WTC11 (cell line): ENCODE data around the gene DUSP22. TPM values are rescaled to one million over a fixed set of nuclear protein-coding genes. Genes with fewer than 3 reads are reported as not detected.

Experiments
- ATAC-seq: fragments of 200-7000 bp; cut with Tn5 transposase; 2 replicates; pipeline ENCODE4 v1.10.0; 2021; ENCODE audit warnings: mild to moderate bottlenecking, moderate library complexity
- CTCF ChIA-PET: fragments of 300-600 bp; sonication (Branson Sonifier 250); formaldehyde crosslinking; loops from one replicate; lab custom pipeline; 2021; ENCODE audit warnings: antibody characterized with exemption; lab: Charles Lee
- POLR2A ChIA-PET: fragments of 350-600 bp; sonication (Branson Sonifier 250); formaldehyde crosslinking; loops from one replicate; lab custom pipeline; 2021; ENCODE audit warnings: antibody characterized with exemption; lab: Charles Lee
- DNase-seq: peaks from one replicate; pipeline ENCODE4 v3.0.0; 2021; ENCODE audit warnings: low spot score
- H3K27ac Mint-ChIP-seq: 2 replicates; pipeline ENCODE4 v1.8.0; 2021; ENCODE audit warnings: mixed read lengths
- H3K27me3 Mint-ChIP-seq: 2 replicates; pipeline ENCODE4 v1.8.0; 2021; ENCODE audit warnings: low read depth, mild to moderate bottlenecking, moderate library complexity, mixed read lengths
- H3K36me3 Mint-ChIP-seq: 2 replicates; pipeline ENCODE4 v1.8.0; 2021; ENCODE audit warnings: mixed read lengths
- H3K4me1 Mint-ChIP-seq: 2 replicates; pipeline ENCODE4 v1.8.0; 2022; ENCODE audit warnings: mixed read lengths
- H3K4me3 Mint-ChIP-seq: 2 replicates; pipeline ENCODE4 v1.8.0; 2021; ENCODE audit warnings: mild to moderate bottlenecking, moderate library complexity, mixed read lengths
- H3K9me3 Mint-ChIP-seq: 2 replicates; pipeline ENCODE4 v1.8.0; 2021; ENCODE audit warnings: mixed read lengths
- CDX4 ChIP-seq: fragments of 250-450 bp; sonication (Bioruptor Pico); IDR thresholded peaks from 2 replicates; pipeline ENCODE4 v1.9.0; 2021; ENCODE audit warnings: moderate library complexity, mild to moderate bottlenecking, inconsistent platforms, borderline replicate concordance
- CREB1 ChIP-seq: sonication (generic); formaldehyde crosslinking; IDR thresholded peaks from 2 replicates; pipeline ENCODE4 v1.8.0; 2023; ENCODE audit warnings: mild to moderate bottlenecking, missing genetic modification reagents
- CTCF ChIP-seq: fragments of 200-600 bp; IDR thresholded peaks from 2 replicates; pipeline ENCODE4 v1.8.0; 2022; ENCODE audit warnings: antibody characterized with exemption
- ELF4 ChIP-seq: sonication (generic); formaldehyde crosslinking; IDR thresholded peaks from 2 replicates; pipeline ENCODE4 v1.8.1; 2022; ENCODE audit warnings: low read depth, mild to moderate bottlenecking, moderate library complexity, missing genetic modification reagents
- ERG ChIP-seq: fragments of 250-450 bp; sonication (Bioruptor Pico); IDR thresholded peaks from 2 replicates; pipeline ENCODE4 v1.8.0; 2021; ENCODE audit warnings: mild to moderate bottlenecking
- ESRRA ChIP-seq: sonication (generic); formaldehyde crosslinking; IDR thresholded peaks from 2 replicates; pipeline ENCODE4 v1.8.1; 2022; ENCODE audit warnings: mild to moderate bottlenecking, missing genetic modification reagents, borderline replicate concordance
- FOXK1 ChIP-seq: sonication (generic); formaldehyde crosslinking; IDR thresholded peaks from 2 replicates; pipeline ENCODE4 v1.8.0; 2022; ENCODE audit warnings: mild to moderate bottlenecking, moderate library complexity, missing genetic modification reagents
- GRHL2 ChIP-seq: fragments of 250-450 bp; sonication (Bioruptor Pico); IDR thresholded peaks from 2 replicates; pipeline ENCODE4 v1.8.0; 2022; ENCODE audit warnings: mild to moderate bottlenecking, moderate library complexity; ENCODE audit not compliant: insufficient replicate concordance, severe bottlenecking
- HMGXB4 ChIP-seq: sonication (generic); formaldehyde crosslinking; IDR thresholded peaks from 2 replicates; pipeline ENCODE4 v1.8.1; 2023; ENCODE audit warnings: mild to moderate bottlenecking, moderate library complexity, missing genetic modification reagents
- MAX ChIP-seq: sonication (generic); formaldehyde crosslinking; IDR thresholded peaks from 2 replicates; pipeline ENCODE4 v1.8.0; 2022; ENCODE audit warnings: mild to moderate bottlenecking, missing genetic modification reagents
- MLX ChIP-seq: sonication (generic); formaldehyde crosslinking; IDR thresholded peaks from 2 replicates; pipeline ENCODE4 v1.8.1; 2023; ENCODE audit warnings: mild to moderate bottlenecking, missing genetic modification reagents, moderate library complexity
- MXD4 ChIP-seq: fragments of 250-450 bp; sonication (Bioruptor Pico); IDR thresholded peaks from 2 replicates; pipeline ENCODE4 v1.8.0; 2021; ENCODE audit warnings: mild to moderate bottlenecking, moderate library complexity, borderline replicate concordance
- NFATC4 ChIP-seq: fragments of 250-450 bp; sonication (Bioruptor Pico); IDR thresholded peaks from 2 replicates; pipeline ENCODE4 v1.9.0; 2021; ENCODE audit warnings: mild to moderate bottlenecking
- SMAD3 ChIP-seq: sonication (generic); formaldehyde crosslinking; IDR thresholded peaks from 2 replicates; pipeline ENCODE4 v1.8.0; 2022; ENCODE audit warnings: missing genetic modification reagents, mild to moderate bottlenecking, borderline replicate concordance
- STAT6 ChIP-seq: sonication (generic); formaldehyde crosslinking; conservative IDR thresholded peaks from 2 replicates; pipeline ENCODE4 v1.8.1; 2023; ENCODE audit warnings: mild to moderate bottlenecking, low read depth, missing genetic modification reagents, moderate library complexity
- USF1 ChIP-seq: sonication (generic); formaldehyde crosslinking; IDR thresholded peaks from 2 replicates; pipeline ENCODE4 v1.8.0; 2022; ENCODE audit warnings: mild to moderate bottlenecking, missing genetic modification reagents
- ZBTB43 ChIP-seq: sonication (generic); formaldehyde crosslinking; IDR thresholded peaks from 2 replicates; pipeline ENCODE4 v1.8.1; 2023; ENCODE audit warnings: mild to moderate bottlenecking, missing genetic modification reagents
- ZNF138 ChIP-seq: sonication (generic); formaldehyde crosslinking; conservative IDR thresholded peaks from 2 replicates; pipeline ENCODE4 v1.8.1; 2022; ENCODE audit warnings: mild to moderate bottlenecking, moderate library complexity, missing genetic modification reagents
- ZNF512 ChIP-seq: sonication (generic); formaldehyde crosslinking; IDR thresholded peaks from 2 replicates; pipeline ENCODE4 v1.8.1; 2022; ENCODE audit warnings: missing genetic modification reagents, borderline replicate concordance
- total RNA-seq: library from RNA; stranded (reverse); gene quantifications from 3 replicates; pipeline ENCODE4 v1.2.3, GENCODE V29; 2021

Gene DUSP22
- total RNA-seq, 1 experiment from 2014 or later, result 38.5 TPM

GRCh38 chr6:322940-323729, 30.8 kb downstream of the DUSP22 start (continued):
- TF ChIP-seq SMAD3 (CRISPR knock-in tag) (no peak), CREB1 (CRISPR knock-in tag) (no peak), MLX (CRISPR knock-in tag) (no peak), STAT6 (CRISPR knock-in tag) (no peak), MXD4 (CRISPR knock-in tag) (no peak), MAX (no peak), ZNF512 (CRISPR knock-in tag) (no peak), FOXK1 (CRISPR knock-in tag) (no peak)

GRCh38 chr6:323730-324088, 31.4 kb downstream of the DUSP22 start:
- no peaks in the 10 kb centered on the region for H3K27me3 Mint-ChIP-seq
- peaks cover 11% of the 10 kb centered on the region for H3K36me3 Mint-ChIP-seq
- H3K27ac Mint-ChIP-seq, result no peak overlapping the region
- peaks cover 19% of the 10 kb centered on the region for H3K9me3 Mint-ChIP-seq
- ChIA-PET CTCF (interaction anchor here (1.1 to 1.9 kb wide), 3 partner anchors 28 to 108 kb away, joined by 3 to 5 read pairs (median 4); no protein-coding TSS in a partner anchor), POLR2A (no interaction called here)
- DNase-seq (no peak), ATAC-seq (no peak)
- no peak for TF ChIP-seq USF1
- no peak for TF ChIP-seq ERG (CRISPR knock-in tag)
- TF ChIP-seq CTCF, result no peak
- no peak for TF ChIP-seq ZNF138 (CRISPR knock-in tag)
- no peak for TF ChIP-seq ESRRA (CRISPR knock-in tag)
- TF ChIP-seq CDX4 (CRISPR knock-in tag), result no peak
- TF ChIP-seq ELF4 (CRISPR knock-in tag), result no peak
- no peak for TF ChIP-seq HMGXB4 (CRISPR knock-in tag)
- TF ChIP-seq GRHL2 (CRISPR knock-in tag), result no peak
- no peak for TF ChIP-seq NFATC4
- no peak for TF ChIP-seq ZBTB43 (CRISPR knock-in tag)
- peaks cover 10% of the 10 kb centered on the region for H3K4me1 Mint-ChIP-seq
- H3K4me3 Mint-ChIP-seq, result no peak overlapping the region
